CD4-positive, alpha-beta memory T cell (primary cell): ENCODE measurements around the gene LAMA5. TPM values are rescaled to one million over a fixed set of nuclear protein-coding genes. Genes with fewer than 3 reads are reported as not detected.

Experiments used
- CTCF ChIA-PET: fragments of 350-600 bp; sonication (Branson Sonifier 250); formaldehyde crosslinking; loops from one replicate; lab custom pipeline; 2021; ENCODE audit warnings: inconsistent platforms; ENCODE audit not compliant: partially characterized antibody; lab: Charles Lee
- POLR2A ChIA-PET: fragments of 350-600 bp; sonication (Branson Sonifier 250); formaldehyde crosslinking; loops from one replicate; lab custom pipeline; 2021; ENCODE audit not compliant: partially characterized antibody; lab: Charles Lee
- DNase-seq, 5 donors: peaks; one replicate each; pipeline versions ENCODE4 v3.0.0 to v3.0.0-alpha.2; 2020 to 2022; ENCODE audit warnings: mixed read lengths in 1 of 5
- H3K27ac ChIP-seq: one replicate; pipeline ENCODE4 v1.7.0; 2013; ENCODE audit warnings: low read depth, low read length
- H3K27me3 ChIP-seq: 2 replicates; pipeline ENCODE4 v1.7.0; 2013; ENCODE audit warnings: mild to moderate bottlenecking, low read length, moderate library complexity; ENCODE audit not compliant: insufficient read depth
- H3K36me3 ChIP-seq: 2 replicates; pipeline ENCODE4 v1.7.0; 2013; ENCODE audit warnings: mild to moderate bottlenecking, low read length, moderate library complexity; ENCODE audit not compliant: insufficient read depth
- H3K4me1 ChIP-seq: 2 replicates; pipeline ENCODE4 v1.7.0; 2013; ENCODE audit warnings: mild to moderate bottlenecking, low read length, moderate library complexity; ENCODE audit not compliant: insufficient read depth
- H3K4me3 ChIP-seq, 2 donors: one replicate each; pipeline ENCODE4 v1.7.0; 2013; ENCODE audit warnings: low read length in 2 of 2, mild to moderate bottlenecking in 1 of 2
- H3K9me3 ChIP-seq, 2 donors: one replicate each; pipeline ENCODE4 v1.7.0; 2013; ENCODE audit warnings: low read length in 2 of 2, control low read depth in 1 of 2; ENCODE audit not compliant: control insufficient read depth in 1 of 2
- H3K27ac Mint-ChIP-seq, 7 donors: one replicate each; pipeline ENCODE4 v1.8.0; 2020 to 2021; ENCODE audit warnings: mixed read lengths in 7 of 7, mild to moderate bottlenecking in 6 of 7, inconsistent platforms in 3 of 7, moderate library complexity in 3 of 7
- H3K27me3 Mint-ChIP-seq, 2 donors: one replicate each; pipeline ENCODE4 v1.8.0; 2020 to 2021; ENCODE audit warnings: mixed read lengths in 2 of 2
- H3K36me3 Mint-ChIP-seq, 2 donors: one replicate each; pipeline ENCODE4 v1.8.0; 2020 to 2021; ENCODE audit warnings: mixed read lengths in 2 of 2, inconsistent platforms in 1 of 2, mild to moderate bottlenecking in 1 of 2
- H3K4me1 Mint-ChIP-seq, 4 donors: one replicate each; pipeline ENCODE4 v1.8.0; 2020 to 2021; ENCODE audit warnings: mixed read lengths in 4 of 4, mild to moderate bottlenecking in 1 of 4
- H3K4me3 Mint-ChIP-seq, 8 donors: one replicate each; pipeline ENCODE4 v1.8.0; 2020 to 2021; ENCODE audit warnings: mixed read lengths in 8 of 8, mild to moderate bottlenecking in 7 of 8, moderate library complexity in 6 of 8, inconsistent platforms in 3 of 8
- H3K9me3 Mint-ChIP-seq, 8 donors: one replicate each; pipeline ENCODE4 v1.8.0; 2020 to 2021; ENCODE audit warnings: mixed read lengths in 8 of 8, mild to moderate bottlenecking in 5 of 8, inconsistent platforms in 3 of 8, moderate library complexity in 1 of 8
- intact Hi-C: fragments of 100-400 bp; cut with micrococcal nuclease; formaldehyde crosslinking; loops from one replicate; pipeline ENCODE4 v1.15.1; 2023
- polyA plus RNA-seq, 2 donors: library from polyadenylated mRNA; unstranded; fragments of 300-500 nt; fragmentation: Illumina TruSeq; gene quantifications; one replicate each; pipeline ENCODE4 v1.2.3, GENCODE V29; 2021
- total RNA-seq, 2 experiments: library from RNA; stranded (reverse); gene quantifications; one replicate each; pipeline ENCODE4 v1.2.3, GENCODE V29; 2021

The LAMA5 gene
- total and polyA plus RNA-seq, 4 experiments from 2014 or later, result 0.49 TPM; not detected in 3

DNA sequence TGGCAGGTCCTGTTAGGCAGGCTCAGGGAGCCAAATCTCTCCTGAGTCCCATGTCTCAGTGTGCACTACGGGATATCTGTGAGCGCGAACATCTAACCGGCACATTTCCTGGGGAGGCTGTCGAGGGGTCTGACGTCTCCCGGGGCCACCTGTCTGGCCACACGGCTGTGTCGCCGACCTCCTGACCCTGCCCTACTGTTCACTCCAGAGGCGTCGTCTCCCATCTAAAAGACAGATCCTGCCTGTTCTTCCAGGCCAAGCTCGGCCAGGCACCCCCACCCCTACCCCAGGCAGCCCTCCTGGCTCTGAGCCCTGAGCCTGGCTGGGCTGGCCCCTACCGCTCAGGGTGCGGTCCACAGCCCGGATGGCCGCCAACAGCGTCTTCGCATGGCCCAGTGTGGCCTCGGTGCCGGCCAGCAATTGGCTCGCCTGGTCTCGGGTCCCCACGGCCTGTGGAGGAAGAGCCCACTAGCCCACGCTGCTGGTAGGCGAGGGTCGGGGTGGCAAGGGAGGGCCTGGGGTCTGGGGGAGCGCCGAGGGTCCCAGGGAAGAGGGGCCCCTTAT, 47.7 kb downstream of the LAMA5 start:
- CTCF ChIA-PET, result no interaction called here
- Histone ChIP-seq H3K36me3 (no peaks in the 10 kb centered on the region), H3K4me1 (no peaks in the 10 kb centered on the region), H3K27me3 (no peaks in the 10 kb centered on the region), H3K27ac (no peak overlapping the region), H3K9me3 (no peaks in the 10 kb centered on the region), H3K4me3 (no peak overlapping the region)
- Mint-ChIP-seq H3K4me1 (no peaks in the 10 kb centered on the region), H3K27me3 (no peaks in the 10 kb centered on the region), H3K4me3 (no peak overlapping the region), H3K27ac (peak overlapping the region in 1 of 7 donors; percentile 70), H3K9me3 (no peaks in the 10 kb centered on the region), H3K36me3 (no peaks in the 10 kb centered on the region)
- peak in 1 of 5 donors; percentile 2 for DNase-seq
- POLR2A ChIA-PET, result no interaction called here
- intact Hi-C loops, result no loop called here

- no peaks in the 10 kb centered on the region for H3K4me1 ChIP-seq
- intact Hi-C loops, result no loop called here
- Mint-ChIP-seq H3K4me3 (no peak overlapping the region), H3K4me1 (no peaks in the 10 kb centered on the region), H3K36me3 (no peaks in the 10 kb centered on the region), H3K27ac (no peak overlapping the region), H3K9me3 (no peaks in the 10 kb centered on the region), H3K27me3 (no peaks in the 10 kb centered on the region)
- H3K36me3 ChIP-seq, result no peaks in the 10 kb centered on the region
- H3K4me3 ChIP-seq, result no peak overlapping the region
- CTCF ChIA-PET, result no interaction called here
- no peak overlapping the region for H3K27ac ChIP-seq
- POLR2A ChIA-PET, result no interaction called here
- H3K27me3 ChIP-seq, result no peaks in the 10 kb centered on the region
- no peaks in the 10 kb centered on the region for H3K9me3 ChIP-seq
- peak in 1 of 5 donors; percentile 37 for DNase-seq
These were observed 48.4 kb downstream of the LAMA5 start for GRCh38 chr20:62318400-62319345.

GRCh38 chr20:62317167-62317655, 49.9 kb downstream of the LAMA5 start:
- intact Hi-C loops, result no loop called here
- H3K27ac ChIP-seq, result no peak overlapping the region
- no peaks in the 10 kb centered on the region for H3K9me3 Mint-ChIP-seq

DNA sequence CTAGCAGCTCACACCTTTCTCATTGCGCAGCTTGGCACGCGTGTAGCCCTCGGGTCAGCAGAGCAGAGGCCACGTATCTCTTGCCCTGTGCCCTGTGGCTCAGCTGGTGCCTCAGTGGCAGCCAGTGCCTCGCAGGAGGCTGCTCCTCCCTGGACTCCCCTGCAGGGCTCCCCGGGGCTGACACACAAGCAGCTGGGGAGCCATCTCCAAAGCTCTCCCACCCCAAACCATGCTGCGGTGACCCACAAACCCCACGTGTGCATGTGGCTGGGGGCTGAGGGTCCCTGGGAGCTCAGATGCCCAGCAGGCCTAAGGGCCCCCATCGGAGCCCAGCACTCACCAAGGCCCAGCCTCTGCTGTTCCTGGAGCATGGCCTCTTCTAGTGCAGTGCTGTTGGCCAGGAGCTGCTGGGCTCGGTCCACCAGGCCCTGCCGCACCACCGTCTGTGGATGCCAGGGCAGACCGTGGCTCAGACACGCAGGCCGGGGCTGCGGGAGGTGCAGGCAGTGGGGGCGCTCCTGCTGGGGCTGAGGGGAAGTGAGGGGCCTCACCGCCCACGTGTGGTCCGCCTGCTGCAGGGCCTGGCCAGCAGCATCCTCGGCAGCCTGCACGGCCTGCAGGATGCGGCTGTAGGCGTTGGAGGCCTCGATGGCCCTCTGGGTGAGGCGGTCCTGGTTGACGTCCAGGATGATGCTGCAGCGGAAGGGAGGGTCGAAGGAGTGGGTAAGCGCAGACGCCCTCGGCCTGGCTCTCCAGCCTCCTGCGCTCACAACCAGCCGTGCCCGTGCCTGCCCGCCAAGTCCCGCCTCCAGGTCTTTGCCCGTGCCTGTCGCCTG, 50.6 kb downstream of the LAMA5 start:
- no peaks in the 10 kb centered on the region for H3K36me3 ChIP-seq
- no peaks in the 10 kb centered on the region for H3K4me1 ChIP-seq
- H3K4me1 Mint-ChIP-seq, result no peaks in the 10 kb centered on the region
- H3K27me3 ChIP-seq, result no peaks in the 10 kb centered on the region
- H3K4me3 ChIP-seq, result no peak overlapping the region
- H3K27ac Mint-ChIP-seq, result no peak overlapping the region
- ChIA-PET CTCF (no interaction called here), POLR2A (no interaction called here)
- no peaks in the 10 kb centered on the region for H3K9me3 Mint-ChIP-seq
- no peak overlapping the region for H3K27ac ChIP-seq
- peak in 1 of 5 donors; percentile 9 for DNase-seq
- intact Hi-C loops, result no loop called here
- no peaks in the 10 kb centered on the region for H3K27me3 Mint-ChIP-seq
- no peak overlapping the region for H3K4me3 Mint-ChIP-seq
- no peaks in the 10 kb centered on the region for H3K9me3 ChIP-seq
- no peaks in the 10 kb centered on the region for H3K36me3 Mint-ChIP-seq

More at GRCh38 chr20:62317167-62317655, 49.9 kb downstream of the LAMA5 start:
- H3K27me3 ChIP-seq, result no peaks in the 10 kb centered on the region
- ChIA-PET CTCF (no interaction called here), POLR2A (no interaction called here)
- DNase-seq, result peak in 1 of 5 donors; percentile 19
- no peaks in the 10 kb centered on the region for H3K9me3 ChIP-seq
- no peaks in the 10 kb centered on the region for H3K27me3 Mint-ChIP-seq
- no peaks in the 10 kb centered on the region for H3K36me3 ChIP-seq
- H3K4me1 ChIP-seq, result no peaks in the 10 kb centered on the region
- H3K4me3 ChIP-seq, result no peak overlapping the region
- no peaks in the 10 kb centered on the region for H3K4me1 Mint-ChIP-seq
- H3K27ac Mint-ChIP-seq, result no peak overlapping the region
- no peak overlapping the region for H3K4me3 Mint-ChIP-seq
- no peaks in the 10 kb centered on the region for H3K36me3 Mint-ChIP-seq

DNA sequence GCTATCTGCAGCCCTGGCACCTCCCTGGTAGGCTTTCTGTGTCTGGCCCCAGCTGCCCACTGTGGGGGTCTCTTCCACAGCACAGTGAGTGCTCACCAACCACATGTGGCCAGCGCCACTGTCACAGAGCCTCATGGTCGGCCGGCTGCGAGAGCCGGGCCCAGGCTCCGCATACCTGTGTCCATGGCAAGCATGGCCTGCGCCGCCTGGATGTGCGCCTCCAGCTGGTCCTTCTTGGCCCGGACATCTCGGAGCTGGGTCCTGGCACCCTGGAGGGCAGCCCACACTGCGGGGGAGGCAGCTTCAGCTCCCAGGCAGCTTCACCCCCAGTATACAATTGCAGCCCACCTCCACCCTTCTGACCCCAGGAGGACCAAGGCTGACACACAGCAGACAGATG, 51.3 kb downstream of the LAMA5 start:
- H3K9me3 Mint-ChIP-seq, result no peaks in the 10 kb centered on the region
- H3K4me3 Mint-ChIP-seq, result no peak overlapping the region
- H3K4me3 ChIP-seq, result no peak overlapping the region
- H3K9me3 ChIP-seq, result no peaks in the 10 kb centered on the region
- CTCF ChIA-PET, result no interaction called here
- no peaks in the 10 kb centered on the region for H3K36me3 Mint-ChIP-seq
- no peaks in the 10 kb centered on the region for H3K27me3 ChIP-seq
- H3K27ac Mint-ChIP-seq, result no peak overlapping the region
- no peaks in the 10 kb centered on the region for H3K27me3 Mint-ChIP-seq
- POLR2A ChIA-PET, result no interaction called here
- intact Hi-C loops, result no loop called here
- H3K36me3 ChIP-seq, result no peaks in the 10 kb centered on the region
- no peaks in the 10 kb centered on the region for H3K4me1 ChIP-seq
- peak in 1 of 5 donors; percentile 14 for DNase-seq
- no peaks in the 10 kb centered on the region for H3K4me1 Mint-ChIP-seq
- H3K27ac ChIP-seq, result no peak overlapping the region

DNA sequence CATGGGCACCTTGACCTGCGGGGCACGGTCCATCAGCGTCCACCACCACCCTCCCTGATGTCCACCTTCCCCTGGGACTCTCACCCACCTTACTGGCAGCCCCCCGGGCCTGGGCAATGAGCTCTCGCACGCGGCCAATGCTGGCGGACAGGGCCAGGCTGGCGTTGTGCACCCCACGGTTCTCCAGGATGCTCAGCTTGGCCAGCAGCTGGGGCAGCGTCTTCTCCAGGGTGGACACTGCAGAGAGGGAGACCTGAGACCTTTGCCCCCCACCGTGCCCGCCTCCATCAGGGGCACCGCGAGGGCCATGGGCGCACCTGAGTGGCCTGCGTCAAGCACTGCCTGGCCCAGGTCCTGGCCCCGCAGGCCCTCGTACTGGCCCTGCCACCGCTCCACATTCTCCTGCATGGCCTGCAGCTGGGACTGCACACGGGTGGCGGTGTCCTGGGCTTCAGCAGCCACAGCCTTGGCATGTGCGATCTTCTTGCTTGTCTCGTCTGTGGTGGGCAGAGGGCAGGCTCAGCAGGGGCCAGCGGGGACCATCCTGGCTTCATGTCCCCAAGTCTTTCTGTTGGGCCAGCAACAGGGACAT, 52.3 kb downstream of the LAMA5 start:
- H3K36me3 Mint-ChIP-seq, result no peaks in the 10 kb centered on the region
- H3K27ac Mint-ChIP-seq, result peak overlapping the region in 1 of 7 donors; percentile 42
- CTCF ChIA-PET, result no interaction called here

GRCh38 chr20:62314339-62314638, 52.8 kb downstream of the LAMA5 start:
- H3K9me3 ChIP-seq, result no peaks in the 10 kb centered on the region
- H3K9me3 Mint-ChIP-seq, result no peaks in the 10 kb centered on the region
- no peaks in the 10 kb centered on the region for H3K4me1 ChIP-seq
- no peak overlapping the region for H3K27ac ChIP-seq
- no peak overlapping the region for H3K4me3 ChIP-seq
- H3K4me3 Mint-ChIP-seq, result no peak overlapping the region
- no peaks in the 10 kb centered on the region for H3K4me1 Mint-ChIP-seq
- ChIA-PET CTCF (no interaction called here), POLR2A (no interaction called here)
- H3K27ac Mint-ChIP-seq, result peak overlapping the region in 1 of 7 donors; percentile 42
- H3K27me3 Mint-ChIP-seq, result no peaks in the 10 kb centered on the region
- intact Hi-C loops, result no loop called here
- peak in 1 of 5 donors; percentile 8 for DNase-seq
- H3K36me3 ChIP-seq, result no peaks in the 10 kb centered on the region
- no peaks in the 10 kb centered on the region for H3K36me3 Mint-ChIP-seq
- H3K27me3 ChIP-seq, result no peaks in the 10 kb centered on the region

More for the DNA sequence above, 52.3 kb downstream of the LAMA5 start:
- Histone ChIP-seq H3K36me3 (no peaks in the 10 kb centered on the region), H3K4me3 (no peak overlapping the region), H3K27ac (no peak overlapping the region), H3K4me1 (no peaks in the 10 kb centered on the region), H3K27me3 (no peaks in the 10 kb centered on the region), H3K9me3 (no peaks in the 10 kb centered on the region)
- no peaks in the 10 kb centered on the region for H3K9me3 Mint-ChIP-seq
- POLR2A ChIA-PET, result no interaction called here
- peak in 1 of 5 donors; percentile 20 for DNase-seq
- no peak overlapping the region for H3K4me3 Mint-ChIP-seq
- H3K4me1 Mint-ChIP-seq, result no peaks in the 10 kb centered on the region
- intact Hi-C loops, result no loop called here
- H3K27me3 Mint-ChIP-seq, result no peaks in the 10 kb centered on the region
